ENCODE measurements around the gene SNTN.

GRCh38 chr3:63706321-63707085 lies 54.0 kb downstream of the SNTN start:
- TF ChIP-seq ZNF274 (IDR thresholded peaks at IDR 0.05; ENCODE audit: low read depth, low read length): no peak
- no peak for TF ChIP-seq YY1 (IDR thresholded peaks at IDR 0.05; ENCODE audit: insufficient read depth, insufficient read length)
